Ovary (tissue), 9 donors: Measurements from ENCODE around the gene CSNK1G1. TPM values are rescaled to one million over a fixed set of nuclear protein-coding genes. Genes with fewer than 3 reads are reported as not detected.

Source experiments
- DNase-seq, 5 donors: peaks; one replicate each; pipeline ENCODE4 v3.0.0-alpha.2; 2019 to 2020
- H3K27ac ChIP-seq, 2 donors: fragments of 200-600 bp; one replicate each; pipeline versions ENCODE4 v1.5.1 to v1.8.0; 2019 to 2022
- H3K27me3 ChIP-seq: fragments of 200-600 bp; one replicate; pipeline ENCODE4 v1.8.0; 2022
- H3K36me3 ChIP-seq: fragments of 200-600 bp; sonication (generic); one replicate; pipeline ENCODE4 v1.5.1; 2019
- H3K4me1 ChIP-seq: one replicate; pipeline ENCODE4 v1.8.1; 2013; ENCODE audit warnings: mild to moderate bottlenecking, moderate library complexity; ENCODE audit not compliant: insufficient read depth
- H3K4me3 ChIP-seq: fragments of 200-600 bp; sonication (generic); one replicate; pipeline ENCODE4 v1.5.1; 2017
- H3K9me3 ChIP-seq, 2 donors: fragments of 200-600 bp in 1 of 2; sonication (generic) in 1 of 2; one replicate each; pipeline versions ENCODE4 v1.5.1 to v1.8.1; 2013 to 2019; ENCODE audit warnings: mild to moderate bottlenecking in 1 of 2, moderate library complexity in 1 of 2
- EP300 ChIP-seq: sonication (generic); formaldehyde crosslinking; IDR thresholded peaks from one replicate; pipeline ENCODE4 v1.6.1; 2017; ENCODE audit warnings: antibody characterized with exemption
- POLR2A ChIP-seq: fragments of 450-650 bp; IDR thresholded peaks from one replicate; pipeline ENCODE4 v1.6.1; 2017; ENCODE audit warnings: antibody characterized with exemption, mild to moderate bottlenecking, moderate library complexity
- WGBS, 3 donors: extraction: QIAGEN DNeasy Blood & Tissue Kit in 1 of 3; methylation state at CpG; one replicate each; pipeline versions ENCODE4 v1.1.5 to v1.1.7; 2013 to 2017; 5-methylcytosine and 5-hydroxymethylcytosine counted together
- intact Hi-C, 4 donors: fragments of 100-400 bp; cut with DNase I; formaldehyde crosslinking; loops; one replicate each; pipeline versions ENCODE4 v1.11.0 to v1.15.1; 2022 to 2023
- polyA plus RNA-seq, 2 donors: library from polyadenylated mRNA; stranded (reverse); fragments of 200-250 nt in 1 of 2; fragments of 350-450 nt in 1 of 2; fragmentation: Illumina TruSeq in 1 of 2; extraction: RNeasy Lipid Tissue Mini Kit (QIAGEN cat#74804) in 1 of 2; gene quantifications; one replicate each; pipeline ENCODE4 v1.2.3, GENCODE V29; 2013 to 2014
- total RNA-seq, 7 donors: library from RNA; depleted of rRNA in 2 of 7; stranded (reverse); fragments of >200 nt in 2 of 7; fragmentation: NEBNext Ultra II Directional in 3 of 7; extraction: Animal tissue kit (Norgen Biotek cat#: 25700) in 3 of 7; gene quantifications; one replicate each; pipeline versions ENCODE4 v1.1.0 to v1.2.4, GENCODE V29; 2016 to 2023
- TF ChIP-seq, protein P1 (sequence below), 3 donors: fragments of 450-650 bp in 2 of 3; fragments of 200-600 bp in 1 of 3; IDR thresholded peaks; one replicate each; pipeline versions ENCODE4 v1.5.1 to v1.8.0; 2016 to 2022; ENCODE audit warnings: antibody characterized with exemption in 3 of 3, mild to moderate bottlenecking in 1 of 3
- donor health status: DM: no; HTN: no; CAD: no; lungs with moderate emphysema.
- donor health status: DM: no; HTN: no; CAD: no.
- donor health status: Bipolar disorder and iron deficiency.
- donor health status: DM: yes; HTN: yes; CAD: no.
- donor health status: DM: no; HTN: no; CAD: no.
- donor health status: DM: yes; HTN: yes; CAD: no.

Gene CSNK1G1
- total and polyA plus RNA-seq, 9 donors = 2.9 to 23.9 (median 14.2) TPM

DNA sequence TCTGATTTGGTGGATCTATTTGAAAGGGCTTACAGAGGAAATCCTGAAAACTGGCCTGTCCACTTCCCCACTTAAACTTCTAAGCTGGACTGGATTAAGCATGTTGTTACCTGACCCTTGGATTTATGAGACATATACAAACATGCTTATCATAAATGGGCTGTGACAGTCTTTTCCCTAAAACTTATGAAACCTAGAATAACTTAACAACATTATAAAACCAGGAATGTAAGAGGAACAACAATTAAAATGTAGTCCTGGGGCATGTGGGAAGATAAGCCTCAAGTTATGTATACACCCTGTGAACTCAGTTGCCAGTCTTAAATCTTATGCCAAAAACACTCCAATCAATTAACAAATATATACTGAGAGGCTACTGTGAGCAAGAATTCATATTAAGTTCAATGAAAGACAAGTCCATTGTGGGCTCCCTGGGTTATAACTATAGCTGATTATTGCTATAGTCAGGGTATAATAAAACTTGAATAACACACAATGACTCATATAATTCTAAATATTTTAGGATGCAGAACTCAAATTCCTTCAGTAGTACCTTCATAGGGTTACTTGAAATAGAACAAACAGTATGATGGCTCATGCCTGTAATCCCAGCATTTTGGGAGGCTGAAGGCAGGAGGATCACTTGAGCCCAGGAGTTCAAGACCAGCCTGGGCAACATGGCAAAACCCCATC is 105.9 kb downstream of the CSNK1G1 start:
- TF ChIP-seq EP300 (no peak), POLR2A (no peak)
- TF ChIP-seq, protein P1, sequence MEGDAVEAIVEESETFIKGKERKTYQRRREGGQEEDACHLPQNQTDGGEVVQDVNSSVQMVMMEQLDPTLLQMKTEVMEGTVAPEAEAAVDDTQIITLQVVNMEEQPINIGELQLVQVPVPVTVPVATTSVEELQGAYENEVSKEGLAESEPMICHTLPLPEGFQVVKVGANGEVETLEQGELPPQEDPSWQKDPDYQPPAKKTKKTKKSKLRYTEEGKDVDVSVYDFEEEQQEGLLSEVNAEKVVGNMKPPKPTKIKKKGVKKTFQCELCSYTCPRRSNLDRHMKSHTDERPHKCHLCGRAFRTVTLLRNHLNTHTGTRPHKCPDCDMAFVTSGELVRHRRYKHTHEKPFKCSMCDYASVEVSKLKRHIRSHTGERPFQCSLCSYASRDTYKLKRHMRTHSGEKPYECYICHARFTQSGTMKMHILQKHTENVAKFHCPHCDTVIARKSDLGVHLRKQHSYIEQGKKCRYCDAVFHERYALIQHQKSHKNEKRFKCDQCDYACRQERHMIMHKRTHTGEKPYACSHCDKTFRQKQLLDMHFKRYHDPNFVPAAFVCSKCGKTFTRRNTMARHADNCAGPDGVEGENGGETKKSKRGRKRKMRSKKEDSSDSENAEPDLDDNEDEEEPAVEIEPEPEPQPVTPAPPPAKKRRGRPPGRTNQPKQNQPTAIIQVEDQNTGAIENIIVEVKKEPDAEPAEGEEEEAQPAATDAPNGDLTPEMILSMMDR (IDR thresholded peaks at IDR 0.05) = no peak
- H3K36me3 ChIP-seq = no peaks in the 10 kb centered on the region
- H3K27me3 ChIP-seq = no peaks in the 10 kb centered on the region
- DNase-seq = no peak
- intact Hi-C loops = no loop called here
- H3K27ac ChIP-seq = no peak overlapping the region
- no peaks in the 10 kb centered on the region for H3K4me1 ChIP-seq
- H3K4me3 ChIP-seq = no peak overlapping the region
- no peaks in the 10 kb centered on the region for H3K9me3 ChIP-seq

- Histone ChIP-seq H3K9me3 (no peaks in the 10 kb centered on the region), H3K36me3 (no peaks in the 10 kb centered on the region), H3K27me3 (no peaks in the 10 kb centered on the region), H3K4me1 (no peaks in the 10 kb centered on the region), H3K27ac (no peak overlapping the region), H3K4me3 (no peak overlapping the region)
- intact Hi-C loops = no loop called here
- TF ChIP-seq EP300 (no peak), POLR2A (no peak)
- TF ChIP-seq, protein P1 (IDR thresholded peaks at IDR 0.05) = no peak
- no peak for DNase-seq
- 87 to 92% (median 90%) methylated on average over 3 of the region's 3 CpGs for WGBS, 3 donors
These were observed 106.6 kb downstream of the CSNK1G1 start for GRCh38 chr15:64249406-64249805.

DNA sequence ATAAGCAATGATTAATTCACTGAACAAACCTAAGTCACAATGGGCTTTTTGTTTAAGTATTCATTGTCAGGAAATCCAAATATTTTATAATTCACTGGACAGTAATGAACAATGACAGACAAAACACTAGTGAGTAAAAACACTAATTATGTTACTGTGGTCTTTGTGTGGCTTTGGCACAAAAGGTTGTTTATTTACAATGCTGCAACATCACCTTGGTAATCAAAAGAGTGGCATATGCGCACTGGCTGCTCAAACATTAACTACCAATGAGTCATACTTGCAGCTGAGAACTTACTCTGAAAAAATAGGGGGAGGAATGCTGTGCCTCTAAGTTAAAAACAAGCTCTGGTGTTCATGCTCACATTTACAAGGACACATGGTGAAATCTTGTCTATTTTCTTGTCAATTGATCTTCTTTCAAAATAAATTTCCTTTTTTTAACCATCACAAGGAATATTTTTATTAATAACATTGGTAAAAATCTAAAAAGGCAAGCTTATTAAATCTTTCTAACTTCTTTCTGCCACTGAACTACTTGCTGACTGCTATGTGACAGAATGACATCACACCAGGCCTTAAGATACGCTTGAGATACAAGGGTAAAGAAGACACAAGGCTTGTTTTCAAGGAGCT is 107.9 kb downstream of the CSNK1G1 start:
- no peaks in the 10 kb centered on the region for H3K9me3 ChIP-seq
- H3K4me1 ChIP-seq = no peaks in the 10 kb centered on the region
- intact Hi-C loops = no loop called here
- H3K27ac ChIP-seq = no peak overlapping the region
- TF ChIP-seq POLR2A (no peak), EP300 (no peak)
- TF ChIP-seq, protein P1 (IDR thresholded peaks at IDR 0.05) = no peak
- H3K4me3 ChIP-seq = no peak overlapping the region
- H3K36me3 ChIP-seq = no peaks in the 10 kb centered on the region
- H3K27me3 ChIP-seq = no peaks in the 10 kb centered on the region
- 47 to 51% (median 51%) methylated on average over 2 of the region's 2 CpGs for WGBS, 3 donors
- DNase-seq = no peak

- Histone ChIP-seq H3K4me1 (no peaks in the 10 kb centered on the region), H3K36me3 (no peaks in the 10 kb centered on the region), H3K4me3 (no peak overlapping the region), H3K27ac (no peak overlapping the region), H3K27me3 (no peaks in the 10 kb centered on the region), H3K9me3 (no peaks in the 10 kb centered on the region)
- intact Hi-C loops = no loop called here
- TF ChIP-seq EP300 = no peak
- no peak for TF ChIP-seq POLR2A
- TF ChIP-seq, protein P1 (IDR thresholded peaks at IDR 0.05) = no peak
- DNase-seq = no peak
These were observed 108.5 kb downstream of the CSNK1G1 start for GRCh38 chr15:64247535-64247905.
